Measurements from ENCODE around the gene ADGRB3. TPM values are rescaled to one million over a fixed set of nuclear protein-coding genes. Genes with fewer than 3 reads are reported as not detected.
"Not testable (repeated sequence)": the region's sequence is repeated elsewhere in the genome, so short reads cannot be mapped to it uniquely, and the experiment has no call there.

ADGRB3 gene
- total RNA-seq, 6 donors from 2014 or later: 1.1 to 7.3 (median 3.0) TPM

- no peak for ATAC-seq (ENCODE audit: low FRiP score in 2 of 2)
These were observed 111.3 kb downstream of the ADGRB3 start for GRCh38 chr6:68746376-68746775.

DNA sequence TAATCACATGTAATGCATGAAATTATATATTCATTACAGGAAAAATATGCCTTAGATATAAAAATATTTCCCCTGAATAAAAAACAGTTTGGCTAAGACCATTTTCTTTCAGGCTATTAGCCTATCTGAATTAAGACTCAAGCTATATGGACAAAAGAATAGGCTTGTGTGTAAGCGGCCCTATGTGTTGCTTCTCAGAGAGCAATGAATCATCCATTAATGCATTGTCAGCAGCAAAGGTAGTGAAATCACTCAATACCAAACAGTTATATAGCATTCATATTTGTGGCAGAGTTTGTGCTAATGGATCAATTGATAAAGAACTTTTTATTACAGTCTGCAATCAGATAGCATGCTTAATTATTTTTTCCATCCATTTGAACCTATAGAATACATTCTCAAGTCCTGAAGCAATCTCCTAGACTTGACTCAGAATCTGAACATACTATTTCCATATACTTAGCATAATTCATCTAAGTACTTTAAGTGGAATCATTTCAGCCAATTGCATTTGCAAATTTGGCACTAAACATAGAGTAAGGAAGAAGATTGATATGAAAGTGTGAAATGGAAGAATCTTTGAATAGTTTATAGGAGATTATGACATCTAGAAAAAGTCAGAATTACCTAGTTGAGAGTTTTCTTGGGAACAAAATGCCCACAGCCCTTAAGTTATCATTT is 112.2 kb downstream of the ADGRB3 start:
- ATAC-seq (ENCODE audit: low FRiP score in 2 of 2): no peak
- Histone ChIP-seq H3K27ac (no peak overlapping the region), H3K27me3 (no peaks in the 10 kb centered on the region), H3K9me3 (no peaks in the 10 kb centered on the region), H3K4me1 (no peaks in the 10 kb centered on the region), H3K4me3 (no peak overlapping the region), H3K36me3 (no peaks in the 10 kb centered on the region)
- no peak for DNase-seq
- TF ChIP-seq EP300 (IDR thresholded peaks at IDR 0.05) (no peak), CTCF (IDR thresholded peaks at IDR 0.05) (no peak), POLR2AphosphoS5 (IDR thresholded peaks at IDR 0.05) (no peak), POLR2A (IDR thresholded peaks at IDR 0.05) (no peak)
- 95 to 96% methylated on average over 1 of the region's 1 CpG for WGBS, 2 donors

More at GRCh38 chr6:68746376-68746775, 111.3 kb downstream of the ADGRB3 start:
- no peak for DNase-seq
- Histone ChIP-seq H3K27ac (no peak overlapping the region), H3K4me1 (no peaks in the 10 kb centered on the region), H3K36me3 (no peaks in the 10 kb centered on the region), H3K9me3 (no peaks in the 10 kb centered on the region), H3K27me3 (no peaks in the 10 kb centered on the region), H3K4me3 (no peak overlapping the region)
- WGBS, 2 donors: 81 to 95% methylated on average over 1 of the region's 1 CpG
- TF ChIP-seq POLR2AphosphoS5 (IDR thresholded peaks at IDR 0.05) (no peak), EP300 (IDR thresholded peaks at IDR 0.05) (no peak), CTCF (IDR thresholded peaks at IDR 0.05) (no peak), POLR2A (IDR thresholded peaks at IDR 0.05) (no peak)

- not testable (repeated sequence) for H3K4me1 ChIP-seq; ATAC-seq (ENCODE audit: low FRiP score in 2 of 2); H3K4me3 ChIP-seq; H3K27ac ChIP-seq; H3K36me3 ChIP-seq; H3K9me3 ChIP-seq; H3K27me3 ChIP-seq; DNase-seq
- WGBS, 2 donors: 89 to 98% methylated on average over 3 of the region's 3 CpGs
These were observed 112.8 kb downstream of the ADGRB3 start for GRCh38 chr6:68747832-68748231.

DNA sequence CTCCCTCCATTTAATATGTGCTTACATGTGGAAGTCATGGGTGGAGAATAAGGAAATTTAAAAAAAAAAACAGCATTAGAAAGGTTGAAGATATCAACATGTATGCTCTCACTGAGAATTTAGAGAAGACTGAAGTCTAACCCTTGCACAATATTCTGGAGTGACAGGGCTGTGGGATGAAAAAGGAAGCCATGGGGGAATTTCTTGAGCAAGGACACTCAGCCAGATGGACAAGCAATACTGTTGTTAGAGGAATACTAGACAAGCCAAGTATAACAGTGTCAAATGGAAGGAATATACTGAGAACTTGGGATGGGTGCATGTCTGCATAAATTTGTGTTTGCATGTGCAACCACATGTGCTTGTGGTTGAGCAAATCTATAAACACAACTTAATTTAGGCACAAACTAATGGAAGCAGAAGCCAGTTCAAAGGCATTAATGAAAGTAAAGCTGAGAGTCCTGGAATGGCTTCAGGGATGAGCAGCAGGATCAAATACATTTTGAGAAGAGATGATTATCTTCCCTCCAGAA is 119.7 kb downstream of the ADGRB3 start:
- TF ChIP-seq POLR2AphosphoS5 (IDR thresholded peaks at IDR 0.05): no peak
- no peak for TF ChIP-seq EP300 (IDR thresholded peaks at IDR 0.05)
- TF ChIP-seq CTCF (IDR thresholded peaks at IDR 0.05): no peak
- no peak for TF ChIP-seq POLR2A (IDR thresholded peaks at IDR 0.05)
- ATAC-seq (ENCODE audit: low FRiP score in 2 of 2) (no peak), DNase-seq (no peak)
- Histone ChIP-seq H3K9me3 (no peaks in the 10 kb centered on the region), H3K27me3 (no peaks in the 10 kb centered on the region), H3K27ac (no peak overlapping the region), H3K36me3 (no peaks in the 10 kb centered on the region), H3K4me3 (no peak overlapping the region), H3K4me1 (no peaks in the 10 kb centered on the region)

DNA sequence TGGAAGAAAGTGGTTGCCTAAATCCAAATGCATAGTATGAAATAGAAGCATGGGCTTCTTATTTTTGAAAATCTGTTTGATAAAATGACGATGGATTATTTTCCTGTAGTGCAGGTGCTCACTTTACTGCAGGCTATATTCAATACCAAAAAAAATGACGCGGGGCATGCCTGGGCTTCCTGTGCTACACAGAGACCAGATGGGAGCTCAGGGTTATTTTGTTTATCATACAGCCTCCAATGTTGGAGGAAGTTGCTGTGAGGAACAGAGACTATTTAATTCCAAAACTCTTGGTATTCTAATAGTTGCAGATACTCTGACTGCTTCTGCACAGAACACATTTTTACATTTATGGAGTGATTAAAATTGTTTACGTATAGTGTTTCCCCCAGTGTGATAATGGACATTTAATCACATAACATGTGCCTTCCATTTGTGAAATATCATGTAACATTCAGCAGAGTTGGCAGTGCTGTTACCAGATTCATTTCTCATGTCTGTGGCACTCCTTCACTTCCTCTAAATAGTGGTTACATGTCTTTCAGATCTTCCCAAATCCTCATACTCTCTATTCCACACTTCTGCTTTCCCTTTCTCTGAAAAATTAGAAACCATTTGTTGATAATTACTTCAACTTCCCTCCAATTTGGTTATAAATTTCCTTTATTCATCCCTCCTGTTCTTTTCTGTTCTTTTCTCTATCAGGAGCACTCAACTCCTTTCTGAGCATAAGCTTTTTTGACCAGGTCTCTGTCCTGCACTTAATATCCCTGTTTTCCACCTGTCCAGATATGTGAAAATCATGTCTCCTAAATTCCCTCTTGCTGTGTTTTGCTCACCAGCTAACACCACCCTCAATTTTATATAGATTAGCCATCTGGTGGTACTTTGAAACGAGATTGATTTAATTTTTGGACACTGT is 121.6 kb downstream of the ADGRB3 start:
- TF ChIP-seq CTCF (IDR thresholded peaks at IDR 0.05) (no peak), EP300 (IDR thresholded peaks at IDR 0.05) (no peak), POLR2A (IDR thresholded peaks at IDR 0.05) (no peak), POLR2AphosphoS5 (IDR thresholded peaks at IDR 0.05) (no peak)
- no peak for DNase-seq
- Histone ChIP-seq H3K4me3 (no peak overlapping the region), H3K27me3 (no peaks in the 10 kb centered on the region), H3K9me3 (no peaks in the 10 kb centered on the region), H3K27ac (peak overlapping the region in 1 of 4 donors; percentile 30), H3K36me3 (no peaks in the 10 kb centered on the region), H3K4me1 (no peaks in the 10 kb centered on the region)
- WGBS, 2 donors: 39 to 40% methylated on average over 5 of the region's 5 CpGs
- peak in 1 of 2 donors; percentile 67 for ATAC-seq (ENCODE audit: low FRiP score in 2 of 2)

All from upper lobe of left lung (tissue), 6 donors.